ENCODE data around the gene MED6.

Gene MED6

DNA sequence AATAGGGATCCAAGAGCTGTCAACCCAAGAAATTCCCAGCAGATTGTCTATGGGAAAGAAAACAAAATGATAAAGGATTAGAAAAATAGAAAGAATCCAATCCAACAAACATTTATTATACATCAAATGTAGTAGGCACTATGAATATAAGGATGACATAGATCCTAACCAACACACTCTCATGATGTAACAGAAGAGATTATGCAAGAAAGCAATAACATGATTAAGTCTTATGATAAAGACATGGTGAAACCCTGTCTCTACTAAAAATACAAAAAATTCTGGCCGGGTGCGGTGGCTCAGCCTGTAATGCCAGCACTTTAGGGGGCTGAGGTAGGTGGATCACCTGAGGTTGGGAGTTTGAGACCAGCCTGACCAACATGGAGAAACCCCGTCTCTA lies 2.7 kb downstream of the MED6 start:
- DNase-seq (ENCODE audit: low spot score) = no peak

DNA sequence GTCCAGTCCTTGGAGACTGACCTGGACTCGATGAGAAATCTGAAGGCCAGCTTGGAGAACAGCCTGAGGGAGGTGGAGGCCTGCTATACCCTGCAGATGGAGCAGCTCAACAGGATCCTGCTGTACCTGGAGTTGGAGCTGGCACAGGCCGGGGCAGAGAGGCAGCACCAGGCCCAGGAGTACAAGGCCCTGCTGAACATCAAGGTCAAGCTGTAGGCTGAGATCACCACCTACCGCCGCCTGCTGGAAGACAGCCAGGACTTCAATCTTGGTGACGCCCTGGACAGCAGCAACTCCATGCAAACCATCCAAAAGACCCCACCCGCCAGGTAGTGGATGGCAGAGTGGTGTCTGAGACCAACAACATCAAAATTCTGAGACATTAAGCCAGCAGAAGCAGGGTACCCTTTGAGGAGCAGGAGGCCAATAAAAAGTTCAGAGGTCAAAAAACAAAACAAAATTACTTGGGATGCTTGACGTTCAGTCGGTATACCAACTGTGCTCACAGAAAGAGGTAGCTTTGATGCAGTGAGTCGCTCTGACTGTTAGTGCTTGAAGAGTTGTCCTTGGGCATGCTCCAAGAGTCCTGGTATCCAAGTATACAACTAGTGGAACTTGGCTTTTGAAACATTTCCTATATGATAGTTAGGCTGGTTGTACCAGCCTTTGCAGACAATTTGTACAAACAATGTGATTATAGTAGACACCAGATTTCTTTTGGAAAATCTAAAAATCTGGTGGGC lies 4.8 kb downstream of the MED6 start:
- no peak for DNase-seq (ENCODE audit: low spot score)

DNA sequence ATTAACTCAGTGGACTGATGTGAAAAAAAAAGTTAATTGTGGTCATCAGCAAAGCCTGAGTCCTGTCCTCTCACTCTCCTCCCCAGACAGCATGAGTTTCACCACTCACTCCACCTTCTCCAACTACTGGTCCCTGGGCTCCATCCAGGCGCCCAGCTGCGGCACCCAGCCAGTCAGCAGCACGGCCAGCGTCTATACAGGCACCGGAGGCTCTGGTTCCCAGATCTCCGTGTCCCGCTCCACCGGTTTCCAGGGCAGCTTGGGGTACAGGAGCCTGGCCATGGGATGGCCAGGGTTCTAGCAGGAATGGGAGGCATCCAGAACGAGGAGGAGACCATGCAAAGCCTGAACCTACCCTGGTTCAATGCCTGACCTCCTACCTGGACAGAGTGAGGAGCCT lies 6.0 kb downstream of the MED6 start:
- no peak for DNase-seq (ENCODE audit: low spot score)

DNA sequence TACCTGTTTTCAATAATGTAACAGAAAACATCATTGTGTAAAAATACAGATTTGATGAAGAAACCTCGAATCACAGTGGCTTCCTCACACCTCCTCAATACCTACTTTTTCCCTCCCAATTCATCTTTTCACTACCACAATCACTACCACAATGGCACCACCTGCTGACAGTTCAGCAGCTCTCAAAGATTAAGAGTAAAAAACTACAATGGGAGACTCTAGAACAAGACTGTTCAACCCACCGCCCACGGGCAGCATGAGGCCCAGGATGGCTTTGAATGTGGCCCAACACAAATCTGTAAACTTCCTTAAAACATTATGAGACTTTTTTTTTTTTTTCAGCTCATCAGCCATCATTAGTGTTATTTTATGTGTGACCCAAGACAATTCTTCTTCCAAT lies 15.2 kb downstream of the MED6 start:
- no peak for DNase-seq (ENCODE audit: low spot score)

DNA sequence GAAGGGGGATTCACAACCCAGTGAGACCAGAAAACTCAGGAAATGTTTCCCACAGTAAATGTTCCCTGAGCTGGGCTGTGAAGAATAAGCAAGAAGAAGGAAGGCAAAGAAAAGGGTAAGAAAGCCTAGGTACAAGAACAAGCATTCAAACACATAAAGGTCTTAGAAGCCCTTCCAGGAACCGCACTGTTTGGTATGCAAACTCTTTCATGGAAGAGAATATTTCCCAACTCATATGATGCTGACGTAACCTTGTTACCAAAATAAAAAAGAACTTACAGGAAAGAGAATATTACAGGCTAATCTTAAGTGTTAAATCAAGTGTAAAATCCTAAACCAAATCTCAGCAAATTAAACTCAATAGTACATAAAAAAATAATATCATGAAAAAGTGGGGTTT lies 23.6 kb downstream of the MED6 start:
- DNase-seq (ENCODE audit: low spot score) = no peak

DNA sequence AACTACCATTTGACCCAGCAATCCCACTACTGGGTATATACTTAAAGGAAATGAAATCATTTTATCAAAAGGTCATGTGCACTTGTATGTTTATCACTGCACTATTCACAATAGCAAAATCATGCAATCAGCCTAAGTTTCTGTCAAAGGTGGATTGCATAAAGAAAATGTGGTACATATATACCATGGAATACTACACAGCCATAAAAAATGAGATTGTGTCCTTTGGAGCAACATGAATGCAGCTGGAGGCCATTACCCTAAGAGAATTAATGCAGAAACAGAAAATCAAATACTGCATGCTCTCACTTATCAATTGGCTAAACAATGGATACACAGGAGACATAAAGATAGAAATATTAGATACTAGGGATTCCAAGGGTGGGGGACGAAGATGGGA lies 27.4 kb downstream of the MED6 start:
- no peak for DNase-seq (ENCODE audit: low spot score)

DNA sequence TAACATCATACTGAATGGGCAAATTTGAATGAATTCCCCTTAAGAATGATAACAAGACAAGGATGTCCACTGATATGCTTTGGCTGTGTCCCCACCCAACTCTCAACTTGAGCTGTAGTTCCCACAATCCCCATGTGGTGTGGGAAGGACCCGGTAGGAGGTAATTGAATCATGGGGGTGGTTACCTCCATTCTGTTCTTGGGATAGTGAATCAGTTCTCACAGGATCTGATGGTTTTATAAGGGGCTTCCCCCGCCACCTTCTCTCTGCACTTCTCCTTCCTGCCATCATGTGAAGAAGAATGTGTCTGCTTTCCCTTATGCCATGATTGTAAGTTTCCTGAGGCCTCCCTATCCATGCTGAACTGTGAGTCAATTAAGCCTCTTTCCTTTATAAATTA lies 29.3 kb downstream of the MED6 start:
- DNase-seq (ENCODE audit: low spot score) = no peak

DNA sequence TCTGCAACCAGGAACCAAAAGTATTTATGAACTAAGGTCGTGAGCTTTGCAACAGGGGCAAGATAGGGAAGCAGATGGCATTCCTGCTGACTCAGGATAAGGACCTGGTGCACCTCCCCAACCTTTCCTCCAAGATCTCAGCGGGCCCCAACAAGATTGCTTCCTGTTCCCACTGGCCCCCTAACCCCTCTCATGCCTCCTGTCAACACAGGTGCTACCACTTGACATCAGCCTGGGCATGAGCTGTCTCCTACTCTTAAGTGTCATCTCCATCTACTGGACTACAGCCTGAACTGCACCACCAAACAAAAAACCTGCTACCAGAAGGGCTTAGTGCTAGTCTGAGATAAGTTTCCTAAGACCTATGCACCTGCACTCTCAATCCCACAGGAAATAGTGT lies 32.7 kb downstream of the MED6 start:
- peak; percentile 24 for DNase-seq (ENCODE audit: low spot score)

DNA sequence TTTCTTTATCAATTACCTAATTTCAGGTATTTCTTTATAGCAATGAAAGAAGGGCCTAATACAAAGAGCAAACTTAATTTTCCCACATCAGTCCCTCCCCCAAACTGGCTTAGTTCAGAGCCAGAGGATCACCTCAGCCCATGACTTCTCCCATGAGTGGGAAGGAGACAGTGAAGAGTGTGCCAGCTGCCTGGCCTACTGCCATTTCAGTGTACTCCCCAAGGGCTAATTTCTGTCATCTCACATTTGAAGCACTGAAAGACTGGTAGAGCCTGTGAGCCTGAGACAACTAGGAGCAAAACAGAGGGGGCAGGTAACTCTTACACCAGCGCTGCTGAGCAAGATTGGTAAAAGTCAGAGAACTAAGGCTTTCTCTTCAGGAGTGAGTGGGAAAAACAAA lies 36.6 kb downstream of the MED6 start:
- DNase-seq (ENCODE audit: low spot score) = no peak

DNA sequence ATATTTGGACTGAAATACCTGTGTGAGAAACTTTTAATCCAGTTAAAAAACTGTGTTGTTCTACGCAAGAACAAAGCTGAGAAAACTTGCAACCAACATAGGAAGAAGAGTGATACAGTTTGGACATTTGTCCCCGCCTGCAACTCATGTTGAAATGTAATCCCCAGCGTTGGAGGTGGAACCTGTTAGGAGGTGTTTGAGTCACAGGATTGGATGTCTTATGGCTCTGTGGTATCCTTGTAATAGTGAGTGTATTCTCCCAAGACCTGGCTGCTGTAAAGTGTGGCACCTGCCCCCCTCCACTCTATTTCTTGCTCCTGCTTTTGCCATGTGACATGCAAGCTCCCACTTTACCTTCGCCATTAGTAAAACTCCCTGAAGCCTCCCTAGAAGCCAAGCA lies 37.0 kb downstream of the MED6 start:
- no peak for DNase-seq (ENCODE audit: low spot score)

DNA sequence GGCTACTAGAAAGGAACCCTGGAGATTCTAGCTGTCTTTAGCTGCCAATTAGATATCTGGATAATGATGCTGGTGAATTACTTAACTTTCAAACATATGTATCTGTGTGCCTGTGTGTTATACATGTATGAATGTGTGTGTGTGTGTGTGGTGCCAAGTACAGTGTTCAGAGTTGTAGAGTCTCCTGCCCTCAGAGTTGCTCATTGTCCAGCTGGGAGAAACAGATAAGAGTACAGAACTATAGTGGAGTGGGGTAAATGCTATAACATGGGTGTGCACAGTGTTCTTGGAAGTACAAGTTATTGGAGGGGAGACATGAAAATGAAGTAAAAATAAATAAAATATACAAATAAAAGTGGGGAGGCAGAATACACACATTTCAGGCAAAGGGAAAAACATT lies 42.1 kb downstream of the MED6 start:
- no peak for DNase-seq (ENCODE audit: low spot score)

DNA sequence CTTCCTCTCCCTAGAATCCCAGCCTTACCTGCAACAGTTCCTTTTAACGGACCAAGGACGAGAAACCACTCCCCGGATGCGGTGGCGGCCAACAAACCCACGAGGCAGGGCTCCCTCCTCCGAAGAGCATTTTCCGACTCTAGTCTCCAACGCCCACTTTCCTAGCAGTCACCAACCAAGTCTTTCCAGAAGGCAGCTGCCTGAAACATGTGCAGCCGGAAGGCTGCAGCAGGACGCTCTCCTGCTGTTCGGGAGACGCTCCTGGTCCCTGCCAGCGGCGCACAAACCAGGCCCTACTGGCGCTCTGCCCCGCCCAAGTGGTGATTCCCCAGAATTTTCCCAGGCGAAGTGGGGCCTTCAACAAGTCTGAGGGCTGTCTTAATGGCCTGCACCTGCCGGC lies 44.6 kb downstream of the MED6 start:
- no peak for DNase-seq (ENCODE audit: low spot score)

DNA sequence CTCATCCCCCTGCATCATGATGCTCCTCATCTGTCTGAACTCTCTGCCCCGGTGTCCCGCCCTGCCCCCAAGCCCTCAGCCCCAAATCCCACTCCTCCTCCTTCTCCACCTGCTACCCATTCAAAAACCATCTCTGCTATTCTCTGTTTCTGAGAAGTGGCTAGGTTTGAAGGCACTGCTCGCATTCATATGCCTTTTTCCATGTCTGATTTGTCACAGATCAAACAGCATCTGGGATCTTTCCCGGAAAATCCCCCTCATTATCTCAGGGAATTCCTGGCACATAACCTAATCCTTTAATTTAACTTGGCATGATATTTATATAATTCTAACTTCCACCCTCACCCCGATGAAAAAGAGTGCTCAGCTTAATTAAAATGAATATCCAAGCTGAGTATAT lies 62.4 kb downstream of the MED6 start:
- DNase-seq (ENCODE audit: low spot score) = no peak

DNA sequence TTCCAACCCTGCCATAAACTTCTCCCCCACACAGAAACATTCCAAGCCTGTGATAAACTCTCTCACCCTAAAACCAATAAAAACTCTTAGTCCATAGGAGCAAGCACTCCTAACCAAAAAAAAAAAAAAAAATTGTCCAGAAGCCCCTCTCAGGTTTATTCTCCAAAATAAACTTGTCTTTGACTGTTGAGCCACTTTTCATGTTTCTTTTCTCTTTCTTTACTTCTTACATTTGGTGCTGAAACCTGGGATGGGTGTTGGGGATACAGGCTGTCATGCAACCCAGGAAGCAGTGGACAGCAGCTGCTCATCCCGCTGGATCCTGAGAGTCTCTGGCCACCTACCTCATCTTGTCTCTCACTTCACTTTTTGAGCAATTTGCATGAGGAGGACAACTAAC lies 63.6 kb downstream of the MED6 start:
- DNase-seq (ENCODE audit: low spot score) = no peak

DNA sequence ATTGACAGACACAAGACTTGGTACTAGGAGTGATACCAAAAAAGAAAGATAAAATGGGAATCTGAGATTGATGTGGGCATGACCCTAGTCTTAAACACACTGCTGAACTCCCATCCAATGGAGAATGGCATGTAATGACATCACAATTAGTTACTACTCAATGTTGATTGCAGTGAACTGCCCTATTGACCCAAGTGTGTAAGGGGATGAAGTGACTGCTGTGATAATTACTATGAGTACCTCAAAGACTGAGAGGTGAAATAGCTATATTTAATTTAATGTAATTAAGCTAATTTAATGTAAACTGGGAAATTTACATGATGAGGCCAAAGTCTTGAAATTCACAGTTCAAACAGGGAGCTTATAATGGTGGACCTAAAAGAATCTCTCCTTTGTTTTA lies 65.6 kb downstream of the MED6 start, which contains the start of gene ADAM20:
Gene ADAM20 (minus strand): TSS at position 101 of the 400 bp plus-strand sequence. CDS start 10,247 bp downstream, outside the sequence.
- no peak for DNase-seq (ENCODE audit: low spot score)
